ENCODE measurements around the gene TNRC6B. TPM values are rescaled to one million over a fixed set of nuclear protein-coding genes. Genes with fewer than 3 reads are reported as not detected.
A peak's percentile ranks its signal among the peaks of the same experiment; 100 is the strongest.

Gene TNRC6B
- total RNA-seq, 4 donors from 2014 or later, result 10.5 to 76.0 (median 37.2) TPM

DNA sequence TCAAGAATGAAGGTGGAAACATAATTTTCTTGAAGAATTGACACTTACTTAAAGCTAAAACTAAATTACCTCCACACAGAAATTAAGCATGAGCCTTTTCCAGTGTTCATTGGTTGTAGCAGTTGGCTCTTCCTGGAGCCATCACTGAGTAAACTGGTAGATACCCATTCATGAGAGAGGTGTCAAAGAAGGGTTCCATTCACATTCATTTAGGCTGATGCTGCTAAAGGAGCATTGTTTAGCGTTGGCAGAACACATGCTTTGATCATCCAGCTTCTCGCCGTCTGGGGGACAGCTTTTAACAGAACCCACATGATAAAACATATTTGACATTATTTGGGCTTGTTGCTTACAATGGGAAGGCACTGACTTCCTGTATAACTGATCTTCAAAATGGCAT, 71.6 kb downstream of the TNRC6B start:
- no peaks in the 10 kb centered on the region for H3K36me3 ChIP-seq
- no peak for DNase-seq
- intact Hi-C loops (cut with DNase I; ENCODE audit: low total_unique reads), result no loop called here
- no peaks in the 10 kb centered on the region for H3K9me3 ChIP-seq
- no peaks in the 10 kb centered on the region for H3K27me3 ChIP-seq
- TF ChIP-seq, protein P1, sequence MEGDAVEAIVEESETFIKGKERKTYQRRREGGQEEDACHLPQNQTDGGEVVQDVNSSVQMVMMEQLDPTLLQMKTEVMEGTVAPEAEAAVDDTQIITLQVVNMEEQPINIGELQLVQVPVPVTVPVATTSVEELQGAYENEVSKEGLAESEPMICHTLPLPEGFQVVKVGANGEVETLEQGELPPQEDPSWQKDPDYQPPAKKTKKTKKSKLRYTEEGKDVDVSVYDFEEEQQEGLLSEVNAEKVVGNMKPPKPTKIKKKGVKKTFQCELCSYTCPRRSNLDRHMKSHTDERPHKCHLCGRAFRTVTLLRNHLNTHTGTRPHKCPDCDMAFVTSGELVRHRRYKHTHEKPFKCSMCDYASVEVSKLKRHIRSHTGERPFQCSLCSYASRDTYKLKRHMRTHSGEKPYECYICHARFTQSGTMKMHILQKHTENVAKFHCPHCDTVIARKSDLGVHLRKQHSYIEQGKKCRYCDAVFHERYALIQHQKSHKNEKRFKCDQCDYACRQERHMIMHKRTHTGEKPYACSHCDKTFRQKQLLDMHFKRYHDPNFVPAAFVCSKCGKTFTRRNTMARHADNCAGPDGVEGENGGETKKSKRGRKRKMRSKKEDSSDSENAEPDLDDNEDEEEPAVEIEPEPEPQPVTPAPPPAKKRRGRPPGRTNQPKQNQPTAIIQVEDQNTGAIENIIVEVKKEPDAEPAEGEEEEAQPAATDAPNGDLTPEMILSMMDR (IDR thresholded peaks at IDR 0.05), result no peak
- TF ChIP-seq POLR2A (IDR thresholded peaks at IDR 0.05), result no peak
- H3K27ac ChIP-seq, result no peak overlapping the region
- H3K4me3 ChIP-seq, result no peak overlapping the region
- no peaks in the 10 kb centered on the region for H3K4me1 ChIP-seq

DNA sequence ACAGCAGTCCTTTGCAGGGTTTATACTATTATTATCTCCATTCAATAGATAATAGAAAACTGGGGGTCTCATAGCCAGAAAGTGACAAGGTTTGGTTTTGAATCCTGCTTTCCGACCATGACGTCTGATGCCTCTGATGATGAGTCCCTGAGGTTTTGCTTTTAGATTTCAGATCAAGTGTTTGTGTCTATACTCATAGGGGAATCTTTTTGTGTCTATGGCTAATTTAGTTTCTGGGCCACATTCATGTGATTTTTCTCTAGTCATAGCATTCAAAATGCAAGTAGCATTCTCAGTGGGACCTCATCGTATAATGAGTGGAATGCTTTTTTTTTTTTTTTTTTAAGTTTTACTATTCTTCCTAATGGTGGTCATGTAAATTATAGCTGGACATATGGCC, 72.9 kb downstream of the TNRC6B start:
- intact Hi-C loops (cut with DNase I; ENCODE audit: low total_unique reads), result no loop called here
- H3K9me3 ChIP-seq, result no peaks in the 10 kb centered on the region
- no peak for DNase-seq
- no peak overlapping the region for H3K4me3 ChIP-seq
- no peaks in the 10 kb centered on the region for H3K36me3 ChIP-seq
- no peaks in the 10 kb centered on the region for H3K4me1 ChIP-seq
- H3K27me3 ChIP-seq, result no peaks in the 10 kb centered on the region
- TF ChIP-seq, protein P1 (IDR thresholded peaks at IDR 0.05), result no peak
- no peak for TF ChIP-seq POLR2A (IDR thresholded peaks at IDR 0.05)
- no peak overlapping the region for H3K27ac ChIP-seq

DNA sequence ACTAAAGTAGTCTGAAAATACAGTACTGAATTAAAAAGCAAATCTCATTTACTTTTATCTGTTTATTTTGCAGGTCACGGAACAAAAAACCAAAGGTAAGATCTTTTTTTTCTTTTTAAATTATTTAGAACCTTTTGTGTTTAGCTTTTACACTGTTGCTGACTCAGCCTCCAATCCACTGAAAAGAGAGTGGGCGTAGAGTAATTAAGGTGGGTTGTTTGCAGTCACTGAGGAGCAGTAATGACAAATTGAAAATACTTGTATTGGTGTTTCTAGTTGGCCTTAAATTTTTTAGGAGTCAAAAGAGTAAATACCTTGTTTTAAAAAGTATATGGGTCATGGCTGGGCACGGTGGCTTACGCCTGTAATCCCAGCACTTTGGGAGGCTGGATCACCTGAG, 73.4 kb downstream of the TNRC6B start:
- H3K4me1 ChIP-seq, result no peaks in the 10 kb centered on the region
- no peaks in the 10 kb centered on the region for H3K36me3 ChIP-seq
- intact Hi-C loops (cut with DNase I; ENCODE audit: low total_unique reads), result no loop called here
- TF ChIP-seq POLR2A (IDR thresholded peaks at IDR 0.05), result no peak
- TF ChIP-seq, protein P1 (IDR thresholded peaks at IDR 0.05), result no peak
- no peaks in the 10 kb centered on the region for H3K27me3 ChIP-seq
- no peak overlapping the region for H3K27ac ChIP-seq
- H3K4me3 ChIP-seq, result no peak overlapping the region
- no peak for DNase-seq
- no peaks in the 10 kb centered on the region for H3K9me3 ChIP-seq

DNA sequence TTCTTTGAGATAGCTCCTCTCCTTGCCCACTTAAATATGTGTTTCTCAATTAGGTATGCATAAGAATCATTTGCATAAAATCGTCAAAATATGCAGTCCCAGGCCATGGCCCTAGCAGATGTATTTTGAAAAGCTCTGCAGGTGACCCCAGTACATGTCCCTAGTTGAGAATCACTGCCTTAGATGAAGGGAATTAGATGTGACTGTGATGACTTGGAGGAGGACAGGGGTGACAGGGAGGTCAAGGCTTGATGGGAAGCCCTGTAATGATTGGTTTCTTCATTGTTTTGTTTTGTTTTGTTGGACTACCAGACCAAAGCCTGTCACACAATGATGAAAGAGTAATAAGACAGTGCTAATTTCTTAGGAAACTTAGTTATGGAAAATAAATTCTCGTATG, 74.4 kb downstream of the TNRC6B start:
- TF ChIP-seq, protein P1 (IDR thresholded peaks at IDR 0.05), result no peak
- no peak for TF ChIP-seq POLR2A (IDR thresholded peaks at IDR 0.05)
- intact Hi-C loops (cut with DNase I; ENCODE audit: low total_unique reads), result no loop called here
- Histone ChIP-seq H3K27ac (no peak overlapping the region), H3K4me3 (no peak overlapping the region), H3K9me3 (no peaks in the 10 kb centered on the region), H3K4me1 (no peaks in the 10 kb centered on the region), H3K27me3 (no peaks in the 10 kb centered on the region), H3K36me3 (no peaks in the 10 kb centered on the region)
- DNase-seq, result no peak

DNA sequence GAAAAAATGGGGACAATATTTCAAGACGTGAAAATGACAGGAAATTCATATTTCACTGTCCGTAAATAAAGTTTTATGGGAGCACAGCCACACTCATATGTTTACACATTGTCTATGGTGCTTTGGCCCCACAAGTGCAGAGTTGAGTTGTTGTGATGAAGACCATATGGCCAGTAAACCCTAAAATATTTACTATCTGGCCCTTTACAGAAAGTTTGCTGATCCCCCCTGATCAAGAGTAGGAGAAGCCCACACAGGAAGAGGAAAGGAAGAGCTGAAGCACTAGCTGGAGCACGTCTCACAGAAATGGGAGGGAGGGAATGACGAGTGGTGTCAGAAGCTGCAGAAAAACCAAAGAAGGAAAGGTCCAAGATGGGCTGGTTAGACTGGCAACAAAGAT, 78.8 kb downstream of the TNRC6B start:
- Histone ChIP-seq H3K36me3 (no peaks in the 10 kb centered on the region), H3K27me3 (no peaks in the 10 kb centered on the region), H3K27ac (peak overlapping the region; percentile 57 to 64), H3K4me3 (no peak overlapping the region), H3K4me1 (peaks cover 4 to 6% of the 10 kb centered on the region in 2 donors), H3K9me3 (no peaks in the 10 kb centered on the region)
- TF ChIP-seq, protein P1 (IDR thresholded peaks at IDR 0.05), result no peak
- no peak for TF ChIP-seq POLR2A (IDR thresholded peaks at IDR 0.05)
- intact Hi-C loops (cut with DNase I; ENCODE audit: low total_unique reads), result no loop called here
- DNase-seq, result no peak
